Measurements from ENCODE around the gene USP43.
"Not testable (repeated sequence)": the region's sequence is repeated elsewhere in the genome, so short reads cannot be mapped to it uniquely, and the experiment has no call there.

USP43 gene

DNA sequence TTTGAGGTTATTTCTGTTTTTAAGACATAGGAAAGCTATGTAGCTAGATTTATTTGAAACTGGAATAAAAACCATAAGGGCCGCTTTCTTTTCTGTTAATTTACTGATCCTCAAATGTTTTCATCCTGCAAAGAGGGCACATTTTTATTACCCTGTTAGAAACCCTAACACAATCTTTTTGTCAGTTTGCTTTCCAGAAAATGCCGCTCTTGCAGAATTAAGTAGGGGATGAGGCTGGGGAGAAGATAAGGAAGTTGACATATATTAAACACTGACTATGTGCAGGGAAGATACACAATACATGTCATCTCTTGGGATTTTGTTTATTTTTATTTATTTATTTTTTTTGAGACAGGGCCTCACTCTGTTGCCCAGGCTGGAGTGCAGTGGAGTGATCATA is 15.7 kb downstream of the USP43 start:
- H3K4me3 ChIP-seq (replicated peaks; ENCODE audit: low read depth, low read length): no peak overlapping the region
- no peak for TF ChIP-seq CTCF (IDR thresholded peaks at IDR 0.05; ENCODE audit: low read depth, low read length, missing control alignments)
- DNase-seq (ENCODE audit: extremely low read depth, low read depth): no peak

- not testable (repeated sequence) for H3K4me3 ChIP-seq (replicated peaks; ENCODE audit: low read depth, low read length); DNase-seq (ENCODE audit: extremely low read depth, low read depth)
These were observed 18.2 kb downstream of the USP43 start for GRCh38 chr17:9663511-9663910.

GRCh38 chr17:9666461-9667050 is 21.2 kb downstream of the USP43 start:
- no peak for DNase-seq (ENCODE audit: extremely low read depth, low read depth)
- TF ChIP-seq CTCF (IDR thresholded peaks at IDR 0.05; ENCODE audit: low read depth, low read length, missing control alignments): no peak
- H3K4me3 ChIP-seq (replicated peaks; ENCODE audit: low read depth, low read length): no peak overlapping the region

GRCh38 chr17:9668517-9668916 is 23.2 kb downstream of the USP43 start:
- no peak for TF ChIP-seq CTCF (IDR thresholded peaks at IDR 0.05; ENCODE audit: low read depth, low read length, missing control alignments)
- no peak overlapping the region for H3K4me3 ChIP-seq (replicated peaks; ENCODE audit: low read depth, low read length)
- DNase-seq (ENCODE audit: extremely low read depth, low read depth): no peak

DNA sequence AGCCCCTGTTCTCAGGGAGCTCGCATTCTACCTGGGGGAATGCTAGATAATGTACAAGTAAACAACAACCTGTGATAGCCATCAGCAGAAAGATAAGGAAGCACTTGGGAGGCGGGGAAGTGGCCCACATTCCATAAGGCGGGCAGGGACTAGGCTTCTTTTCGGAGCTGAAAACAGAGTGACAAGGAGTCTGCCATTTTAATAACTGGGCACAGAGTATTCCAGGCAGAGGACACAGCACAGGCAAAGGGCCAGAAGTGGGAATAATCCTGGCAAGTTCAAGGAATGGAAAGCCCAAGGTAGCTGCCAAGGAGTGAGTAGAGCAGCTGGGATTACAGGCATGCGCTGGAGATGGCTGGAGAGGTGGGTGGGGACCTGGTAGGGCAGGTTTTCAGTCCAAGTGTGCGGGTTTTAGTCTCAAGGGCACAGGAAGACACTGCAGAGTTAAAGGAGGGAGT is 24.3 kb downstream of the USP43 start:
- no peak for DNase-seq (ENCODE audit: extremely low read depth, low read depth)
- TF ChIP-seq CTCF (IDR thresholded peaks at IDR 0.05; ENCODE audit: low read depth, low read length, missing control alignments): no peak
- H3K4me3 ChIP-seq (replicated peaks; ENCODE audit: low read depth, low read length): no peak overlapping the region

DNA sequence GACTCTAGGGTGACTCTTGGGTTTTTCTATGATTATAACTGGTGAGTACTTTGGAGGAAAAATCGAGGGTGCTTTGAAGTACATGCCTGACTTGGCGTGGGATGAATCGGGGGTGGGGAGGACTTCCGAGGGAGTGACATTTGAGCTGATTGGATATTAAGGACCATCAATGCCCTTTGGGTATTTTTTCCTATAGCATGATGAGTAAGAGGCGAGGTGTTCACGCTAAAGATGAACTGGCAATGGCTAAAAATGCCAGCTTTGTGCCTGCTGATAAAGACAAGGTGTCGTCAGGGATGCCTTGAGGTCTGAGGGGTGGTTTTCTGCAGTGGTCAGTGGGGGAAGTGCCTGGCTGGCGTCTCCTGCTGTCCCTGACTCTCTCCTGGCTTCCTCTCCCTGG is 25.3 kb downstream of the USP43 start:
- DNase-seq (ENCODE audit: extremely low read depth, low read depth): no peak
- no peak overlapping the region for H3K4me3 ChIP-seq (replicated peaks; ENCODE audit: low read depth, low read length)
- no peak for TF ChIP-seq CTCF (IDR thresholded peaks at IDR 0.05; ENCODE audit: low read depth, low read length, missing control alignments)

GRCh38 chr17:9671559-9671958 is 26.2 kb downstream of the USP43 start:
- no peak for DNase-seq (ENCODE audit: extremely low read depth, low read depth)
- no peak overlapping the region for H3K4me3 ChIP-seq (replicated peaks; ENCODE audit: low read depth, low read length)
- TF ChIP-seq CTCF (IDR thresholded peaks at IDR 0.05; ENCODE audit: low read depth, low read length, missing control alignments): no peak

Measured in HFF-Myc (cell line).